Heart left ventricle (tissue), 16 donors: ENCODE measurements around the gene THADA. TPM values are rescaled to one million over a fixed set of nuclear protein-coding genes. Genes with fewer than 3 reads are reported as not detected.
A peak's percentile ranks its signal among the peaks of the same experiment; 100 is the strongest.

Experiments used
- ATAC-seq, 4 donors: fragments of 200-7000 bp; cut with Tn5 transposase; one replicate each; pipeline ENCODE4 v1.9.1; 2020 to 2022; ENCODE audit warnings: moderate library complexity in 4 of 4, mild to moderate bottlenecking in 3 of 4, moderate number of reproducible peaks in 1 of 4
- DNase-seq, 5 donors: peaks; one replicate each; pipeline ENCODE4 v3.0.0-alpha.2; 2020
- H3K27ac ChIP-seq, 12 donors: fragments of 200-600 bp; sonication (generic) in 4 of 12; one replicate each; pipeline versions ENCODE4 v1.5.0 to v1.8.0; 2016 to 2022; ENCODE audit warnings: mild to moderate bottlenecking in 2 of 12
- H3K27me3 ChIP-seq, 9 donors: fragments of 200-600 bp; sonication (generic) in 2 of 9; one replicate each; pipeline versions ENCODE4 v1.5.1 to v1.8.0; 2016 to 2022; ENCODE audit warnings: mild to moderate bottlenecking in 3 of 9
- H3K36me3 ChIP-seq, 9 donors: fragments of 200-600 bp; sonication (generic) in 2 of 9; one replicate each; pipeline versions ENCODE4 v1.5.0 to v1.8.0; 2018 to 2022; ENCODE audit warnings: mild to moderate bottlenecking in 2 of 9
- H3K4me1 ChIP-seq, 12 donors: fragments of 200-600 bp; sonication (generic) in 4 of 12; one replicate each; pipeline versions ENCODE4 v1.5.0 to v1.8.0; 2016 to 2022; ENCODE audit warnings: mild to moderate bottlenecking in 3 of 12
- H3K4me3 ChIP-seq, 12 donors: fragments of 200-600 bp; sonication (generic) in 4 of 12; one replicate each; pipeline versions ENCODE4 v1.5.0 to v1.8.0; 2017 to 2022; ENCODE audit warnings: mild to moderate bottlenecking in 9 of 12, moderate library complexity in 4 of 12
- H3K9me3 ChIP-seq, 12 donors: fragments of 200-600 bp; sonication (generic) in 4 of 12; one replicate each; pipeline versions ENCODE4 v1.5.0 to v1.8.0; 2016 to 2022; ENCODE audit warnings: mild to moderate bottlenecking in 1 of 12
- CTCF ChIP-seq, 12 donors: fragments of 200-600 bp; sonication (generic) in 4 of 12; IDR thresholded peaks; one replicate each; pipeline versions ENCODE4 v1.5.0 to v1.8.0; 2018 to 2022; ENCODE audit warnings: antibody characterized with exemption in 12 of 12, mild to moderate bottlenecking in 5 of 12
- POLR2A ChIP-seq, 2 donors: fragments of 450-650 bp; IDR thresholded peaks; one replicate each; pipeline ENCODE4 v1.6.1; 2017; ENCODE audit warnings: antibody characterized with exemption in 2 of 2, mild to moderate bottlenecking in 2 of 2, moderate library complexity in 2 of 2
- WGBS, 4 donors: extraction: QIAGEN DNeasy Blood & Tissue Kit in 2 of 4; methylation state at CpG; one replicate each; pipeline versions ENCODE4 v1.1.5 to v1.1.7; 2013 to 2018; 5-methylcytosine and 5-hydroxymethylcytosine counted together
- intact Hi-C, 10 donors: fragments of 100-400 bp; cut with DNase I; formaldehyde crosslinking; loops; one replicate each; pipeline versions ENCODE4 v1.11.1 to v1.14.2; 2022
- polyA plus RNA-seq, 2 donors: library from polyadenylated mRNA; stranded (reverse); fragments of 200-250 nt; gene quantifications; one replicate each; pipeline ENCODE4 v1.2.3, GENCODE V29; 2013
- total RNA-seq, 9 donors: library from RNA; depleted of rRNA in 2 of 9; stranded (reverse); fragments of >200 nt in 2 of 9; fragmentation: NEBNext Ultra II Directional in 3 of 9; extraction: Animal tissue kit (Norgen Biotek cat#: 25700) in 3 of 9; gene quantifications; one replicate each; pipeline versions ENCODE4 v1.1.0 to v1.2.4, GENCODE V29; 2016 to 2023
- donor health status: ischemic (EF 13 %, LVEDD 7.1; RV severe dilation, severe dysfunction).
- donor health status: healthy with polysubstance abuse.
- donor health status: DM: no; HTN: yes; CAD: no.
- donor health status: DM: no; HTN: no; CAD: no.
- donor health status: ischemic (EF 25% LVEDD 6.9; RV normal size, moderate dysfunction).
- donor health status: ischemic (EF 25% LVEDD 5.7; RV mildly dilated, moderate dysfunction).
- donor health status: healthy.
- donor health status: DM: yes; HTN: yes; CAD: no.
- donor health status: ischemic (EF 35%, LVEDD 5.7; RV mildly dilated, moderate dysfunction).
- donor health status: nonischemic (EF 11% LVEDD 7.7; RV severe dilation, severe dysfunction).
- donor health status: DM: yes; HTN: yes; CAD: no.
- donor health status: PGD.
- donor health status: ischemic (EF 29% LVEDD 5.4; RV normal size, mild dysfunction).
- donor health status: nonischemic (EF 23%, LVEDD 6.1; RV moderate dilation, normal function).

THADA gene
- total and polyA plus RNA-seq, 11 donors: 6.8 to 21.4 (median 13.0) TPM

GRCh38 chr2:43438858-43439655 lies 156.8 kb downstream of the THADA start:
- no peaks in the 10 kb centered on the region for H3K36me3 ChIP-seq
- WGBS, 4 donors: 81 to 94% (median 92%) methylated on average over 7 of the region's 7 CpGs
- H3K27ac ChIP-seq: peak overlapping the region in 1 of 12 donors; percentile 70
- H3K9me3 ChIP-seq: no peaks in the 10 kb centered on the region
- H3K4me3 ChIP-seq: no peak overlapping the region
- no peaks in the 10 kb centered on the region for H3K27me3 ChIP-seq
- DNase-seq (no peak), ATAC-seq (no peak)
- peaks cover 0 to 12% (median 0%) of the 10 kb centered on the region in 12 donors for H3K4me1 ChIP-seq
- intact Hi-C loops: no loop called here
- TF ChIP-seq CTCF (IDR thresholded peaks at IDR 0.05) (no peak), POLR2A (IDR thresholded peaks at IDR 0.05) (no peak)

DNA sequence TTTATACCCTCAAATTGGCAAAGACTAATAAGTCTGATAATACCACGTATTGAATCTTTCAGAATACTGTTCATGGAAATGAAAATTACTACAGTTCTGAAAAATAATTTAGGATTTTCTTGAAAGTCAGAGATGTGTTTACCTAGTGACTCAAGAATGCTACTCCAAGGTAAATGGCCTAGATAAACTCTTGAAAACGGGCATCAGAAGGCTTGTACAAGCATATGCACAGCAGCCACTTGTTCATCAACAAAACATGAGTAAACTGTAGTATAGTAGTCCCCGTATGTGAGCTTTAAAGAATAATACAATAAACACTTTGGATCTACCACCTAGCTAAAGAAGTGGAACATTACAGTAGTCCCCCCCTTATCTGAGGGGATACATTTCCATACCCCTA lies 157.5 kb downstream of the THADA start:
- DNase-seq: no peak
- no peak for ATAC-seq
- Histone ChIP-seq H3K36me3 (no peaks in the 10 kb centered on the region), H3K4me3 (no peak overlapping the region), H3K9me3 (no peaks in the 10 kb centered on the region), H3K27me3 (no peaks in the 10 kb centered on the region), H3K27ac (peak overlapping the region in 1 of 12 donors; percentile 70), H3K4me1 (peaks cover 0 to 12% (median 0%) of the 10 kb centered on the region in 12 donors)
- WGBS, 4 donors: 92 to 94% (median 93%) methylated on average over 3 of the region's 3 CpGs
- TF ChIP-seq POLR2A (IDR thresholded peaks at IDR 0.05) (no peak), CTCF (IDR thresholded peaks at IDR 0.05) (no peak)
- intact Hi-C loops: no loop called here

DNA sequence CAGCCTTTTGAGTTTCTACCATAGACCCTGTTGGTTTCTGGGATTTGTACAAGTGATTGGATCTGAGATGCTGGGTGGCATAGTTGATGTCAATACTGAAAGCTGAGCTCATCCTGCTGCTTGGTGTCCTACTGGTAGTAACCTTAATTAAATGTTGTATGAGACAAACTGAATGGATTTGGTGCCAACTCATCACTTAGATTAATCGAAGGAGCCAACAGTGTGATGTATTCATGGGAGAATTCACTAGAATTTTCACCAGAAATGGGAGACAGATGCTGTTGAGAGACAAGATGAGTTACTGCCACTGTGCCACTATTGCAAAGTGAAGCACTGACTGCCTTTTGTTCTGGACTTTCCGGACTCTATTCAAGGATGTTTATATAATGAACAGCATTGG lies 158.5 kb downstream of the THADA start:
- H3K27me3 ChIP-seq: no peaks in the 10 kb centered on the region
- no peak overlapping the region for H3K27ac ChIP-seq
- ATAC-seq: no peak
- H3K4me1 ChIP-seq: peaks cover 0 to 12% (median 0%) of the 10 kb centered on the region in 12 donors
- TF ChIP-seq POLR2A (IDR thresholded peaks at IDR 0.05): no peak
- no peak for TF ChIP-seq CTCF (IDR thresholded peaks at IDR 0.05)
- H3K4me3 ChIP-seq: no peak overlapping the region
- intact Hi-C loops: no loop called here
- DNase-seq: no peak
- H3K9me3 ChIP-seq: no peaks in the 10 kb centered on the region
- no peaks in the 10 kb centered on the region for H3K36me3 ChIP-seq
- WGBS, 4 donors: 90 to 95% (median 93%) methylated on average over 2 of the region's 2 CpGs

DNA sequence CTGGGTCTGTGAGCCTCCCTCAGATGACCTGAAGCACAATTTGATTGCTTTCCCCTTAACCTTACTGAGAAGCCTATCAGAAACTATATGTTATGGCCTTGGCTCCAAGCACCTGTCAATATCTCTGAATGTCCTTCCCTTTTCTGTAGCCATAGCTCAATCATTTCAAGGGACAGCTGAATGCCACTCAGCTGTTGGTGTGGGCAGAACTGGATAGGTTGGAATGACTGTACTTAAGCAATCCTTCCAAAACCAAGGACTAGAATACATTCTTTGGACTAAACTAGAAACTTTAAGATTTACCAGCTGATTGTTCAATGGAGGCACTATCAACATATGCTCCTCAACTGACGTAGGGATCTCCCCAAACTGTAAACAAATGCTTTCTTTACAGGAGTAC lies 159.4 kb downstream of the THADA start:
- no peak for TF ChIP-seq POLR2A (IDR thresholded peaks at IDR 0.05)
- H3K27me3 ChIP-seq: no peaks in the 10 kb centered on the region
- no peak for ATAC-seq
- H3K36me3 ChIP-seq: no peaks in the 10 kb centered on the region
- H3K4me3 ChIP-seq: no peak overlapping the region
- intact Hi-C loops: no loop called here
- no peak overlapping the region for H3K27ac ChIP-seq
- peaks cover 0 to 12% (median 0%) of the 10 kb centered on the region in 12 donors for H3K4me1 ChIP-seq
- 87 to 100% (median 98%) methylated on average over 1 of the region's 1 CpG for WGBS, 4 donors
- no peak for DNase-seq
- H3K9me3 ChIP-seq: no peaks in the 10 kb centered on the region

DNA sequence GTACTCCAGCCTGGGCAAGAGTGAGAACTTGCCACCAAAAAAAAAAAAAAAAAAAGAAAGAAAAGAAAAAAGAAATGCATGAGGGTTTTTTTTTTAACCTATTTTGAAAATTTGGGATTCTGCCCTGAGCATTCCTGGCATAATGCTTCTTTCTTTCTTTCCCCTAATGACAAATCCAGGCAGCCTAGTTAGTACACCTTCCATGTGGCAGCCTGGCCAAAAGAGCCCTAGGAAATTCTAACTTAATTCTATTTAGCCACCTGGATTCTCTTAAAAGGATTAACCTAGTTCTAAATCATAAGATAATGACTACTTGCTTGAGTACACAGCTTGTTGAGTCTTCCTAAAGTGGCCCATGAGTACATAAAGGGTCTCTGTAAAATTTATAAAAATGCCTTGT lies 160.1 kb downstream of the THADA start:
- intact Hi-C loops: no loop called here
- DNase-seq: no peak

More for the DNA sequence above, 160.1 kb downstream of the THADA start:
- Histone ChIP-seq H3K27ac (no peak overlapping the region), H3K27me3 (no peaks in the 10 kb centered on the region), H3K36me3 (no peaks in the 10 kb centered on the region), H3K4me1 (peaks cover 0 to 12% (median 0%) of the 10 kb centered on the region in 12 donors), H3K4me3 (no peak overlapping the region), H3K9me3 (no peaks in the 10 kb centered on the region)
- no peak for ATAC-seq
- TF ChIP-seq CTCF (IDR thresholded peaks at IDR 0.05) (no peak), POLR2A (IDR thresholded peaks at IDR 0.05) (no peak)
